GM19239 (cell line): ENCODE results near the gene PTH1R.
A peak's percentile ranks its signal among the peaks of the same experiment; 100 is the strongest.

Experiments
- DNase-seq: peaks from one replicate; pipeline ENCODE4 v3.0.0; 2011; ENCODE audit warnings: low spot score; ENCODE audit not compliant: insufficient read length
- FAIRE-seq: peaks from 2 replicates; lab custom pipeline; 2011; peaks lifted over from hg19 to GRCh38; lab: Jason Lieb, UNC

PTH1R gene

GRCh38 chr3:46938118-46938517 is 60.6 kb downstream of the PTH1R start:
- FAIRE-seq (no peak), DNase-seq (no peak)

- DNase-seq: no peak
- FAIRE-seq: no peak
Measured at GRCh38 chr3:46939578-46940445, 62.3 kb downstream of the PTH1R start.

GRCh38 chr3:46942076-46942475 is 64.6 kb downstream of the PTH1R start:
- DNase-seq (no peak), FAIRE-seq (no peak)

- FAIRE-seq: no peak
- no peak for DNase-seq
Measured at GRCh38 chr3:46942481-46943236, 65.1 kb downstream of the PTH1R start.

- FAIRE-seq (peak; percentile 85), DNase-seq (no peak)
Measured at GRCh38 chr3:46943237-46944187, 66.0 kb downstream of the PTH1R start.

- FAIRE-seq: no peak
- DNase-seq: no peak
Measured at GRCh38 chr3:46944191-46944590, 66.7 kb downstream of the PTH1R start.

- DNase-seq (no peak), FAIRE-seq (no peak)
Measured at GRCh38 chr3:46946416-46946815, 68.9 kb downstream of the PTH1R start.

GRCh38 chr3:46946856-46947545 is 69.5 kb downstream of the PTH1R start:
- peak; percentile 23 for FAIRE-seq
- no peak for DNase-seq

- FAIRE-seq (no peak), DNase-seq (no peak)
Measured at GRCh38 chr3:46947546-46947901, 70.0 kb downstream of the PTH1R start.

- no peak for DNase-seq
Measured at GRCh38 chr3:46947981-46948791, 70.7 kb downstream of the PTH1R start.

GRCh38 chr3:46948830-46949671 is 71.5 kb downstream of the PTH1R start:
- peak; percentile 96 for FAIRE-seq

More at GRCh38 chr3:46947981-46948791, 70.7 kb downstream of the PTH1R start:
- peak; percentile 33 for FAIRE-seq

GRCh38 chr3:46950177-46950576 is 72.7 kb downstream of the PTH1R start:
- no peak for DNase-seq
- FAIRE-seq: no peak

More at GRCh38 chr3:46948830-46949671, 71.5 kb downstream of the PTH1R start:
- no peak for DNase-seq

GRCh38 chr3:46950650-46951241 is 73.2 kb downstream of the PTH1R start:
- no peak for DNase-seq
- no peak for FAIRE-seq

- DNase-seq (no peak), FAIRE-seq (no peak)
Measured at GRCh38 chr3:46952813-46953212, 75.3 kb downstream of the PTH1R start.
